HuH-7.5 (cell line): ENCODE results near the gene TMEM134.

ENCODE experiments used
- DNase-seq: peaks from one replicate; pipeline ENCODE4 v3.0.0; 2011; ENCODE audit warnings: low spot score

Gene TMEM134

GRCh38 chr11:67458266-67458665, 10.8 kb downstream of the TMEM134 start:
- DNase-seq = no peak

DNA sequence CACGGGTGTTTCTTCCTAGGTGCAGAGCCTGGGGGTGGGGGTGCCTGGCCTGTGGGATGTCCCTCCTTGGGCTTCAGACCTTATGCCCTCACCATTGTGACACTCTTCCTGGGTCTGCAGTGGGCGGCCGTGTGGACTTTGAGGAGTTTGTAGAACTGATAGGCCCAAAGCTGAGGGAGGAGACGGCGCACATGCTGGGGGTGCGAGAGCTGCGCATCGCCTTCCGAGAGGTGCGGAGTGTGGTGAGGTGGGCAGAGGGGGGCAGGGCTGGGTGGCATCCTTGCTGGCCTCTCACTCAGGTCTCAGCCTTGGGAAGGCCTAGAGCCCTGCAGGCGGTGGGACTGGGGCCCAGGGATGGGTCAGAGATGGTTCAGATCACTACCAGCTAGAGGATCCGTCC, 11.6 kb downstream of the TMEM134 start:
- DNase-seq = no peak

- no peak for DNase-seq
These were observed 12.9 kb downstream of the TMEM134 start for GRCh38 chr11:67456068-67456705.

DNA sequence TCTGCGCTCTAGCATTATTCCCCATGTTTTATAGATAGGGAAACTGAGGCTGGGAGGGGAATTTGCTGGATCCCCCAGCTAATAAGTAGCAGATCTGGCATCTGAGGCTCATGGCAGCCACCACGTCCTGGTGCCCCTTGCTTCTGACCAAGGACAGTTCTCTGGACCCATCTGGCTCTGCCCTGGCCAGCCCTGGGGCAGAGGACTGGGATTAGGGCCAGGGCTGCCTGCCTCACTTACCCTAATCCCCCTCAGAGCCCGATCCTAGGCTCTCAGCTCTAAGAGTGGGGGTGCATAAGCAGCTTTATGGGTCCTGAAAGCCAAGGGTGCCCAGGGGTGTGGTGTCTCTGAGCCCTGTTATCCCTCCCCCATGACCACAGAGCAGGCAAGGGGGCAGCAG, 14.0 kb downstream of the TMEM134 start, which contains the start of gene CABP4:
Gene CABP4, plus strand, starts transcription at position 301 of the 400 bp plus-strand sequence. Its CDS starts 70 bp downstream, at position 371.
- DNase-seq = no peak

DNA sequence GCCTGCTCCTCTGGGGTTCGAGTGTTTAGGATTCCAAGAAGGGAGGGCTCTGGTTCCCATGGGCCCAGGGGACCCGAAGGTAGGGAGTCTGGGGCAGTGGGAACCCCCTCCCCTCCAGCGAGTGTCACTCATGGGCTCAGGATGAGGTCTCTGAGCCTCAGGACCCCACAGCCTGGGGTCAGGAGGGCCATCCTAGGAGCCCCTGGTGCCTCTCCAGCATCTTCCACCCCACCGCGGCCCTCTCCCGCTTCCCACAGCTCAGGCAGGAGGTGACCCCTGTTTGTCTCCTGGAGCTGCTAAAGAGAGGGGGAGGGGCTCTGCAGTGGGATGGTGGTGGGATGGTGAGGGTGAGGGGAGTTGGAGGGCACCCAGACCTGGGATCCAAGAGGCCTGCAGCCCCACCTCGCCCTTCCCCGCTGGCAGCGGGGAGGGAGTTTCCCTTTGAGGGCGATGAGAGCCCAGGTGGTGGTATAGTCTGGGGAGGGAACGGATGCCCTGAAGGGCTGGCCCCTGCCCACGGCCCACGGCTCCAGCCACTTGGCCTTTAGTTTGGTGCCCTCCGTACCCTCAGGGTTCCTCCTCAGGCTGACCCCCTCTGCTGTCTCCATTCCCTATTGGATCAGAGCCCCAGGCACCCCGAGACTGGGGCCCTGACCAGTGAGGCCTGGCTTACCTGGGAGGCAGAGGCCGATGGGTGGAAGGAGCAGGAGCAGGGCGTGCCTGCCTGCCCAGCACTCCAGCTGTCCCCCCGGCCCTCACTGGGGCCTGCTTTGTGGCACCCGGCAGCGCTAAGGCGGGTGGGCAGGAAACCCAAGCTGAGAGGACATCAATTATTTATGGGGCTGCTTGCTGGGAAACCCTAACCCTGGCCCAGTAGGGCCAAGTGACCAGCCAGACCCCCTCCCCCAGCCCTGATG, 15.0 kb downstream of the TMEM134 start:
- DNase-seq = no peak

DNA sequence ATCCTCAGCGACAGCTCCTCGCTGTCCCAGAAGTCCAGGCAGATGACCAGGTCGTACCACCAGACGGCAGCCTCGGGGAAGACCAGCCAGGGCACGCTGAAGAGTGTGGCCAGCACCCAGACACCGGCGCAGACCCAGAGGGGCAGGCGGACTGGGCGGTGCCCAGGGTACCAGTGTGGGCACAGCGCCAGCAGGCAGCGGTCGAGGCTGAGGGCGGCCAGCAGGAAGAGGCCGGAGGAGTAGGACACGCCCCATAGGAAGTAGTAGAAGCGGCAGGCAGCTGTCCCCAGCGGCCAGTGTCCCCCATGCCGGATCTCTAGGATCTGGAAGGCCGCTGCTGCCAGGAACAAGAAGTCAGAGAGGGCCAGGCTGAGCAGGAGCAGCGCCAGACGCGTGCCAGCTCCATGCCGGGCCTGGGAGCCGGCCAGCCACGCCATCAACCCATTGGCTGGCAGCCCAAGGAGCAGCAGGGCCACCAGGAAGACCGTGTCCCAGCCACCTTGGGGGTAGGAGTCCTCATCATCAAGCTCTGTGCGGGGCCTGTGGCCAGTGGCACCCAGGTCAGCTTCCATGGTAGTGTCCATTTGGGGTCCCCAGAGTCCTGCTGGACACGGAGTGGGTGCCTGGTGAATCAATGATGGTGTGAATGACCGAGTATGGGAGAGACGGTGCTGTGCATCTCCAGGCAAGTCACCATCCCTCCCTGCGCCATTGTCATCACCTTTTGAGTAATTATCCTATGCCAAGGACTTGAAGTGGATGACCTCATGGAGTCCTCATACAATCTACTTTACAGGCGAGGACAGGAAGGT, 16.7 kb downstream of the TMEM134 start, which contains the start of gene GPR152:
Gene GPR152, minus strand, starts transcription at position 589 of the 812 bp plus-strand sequence. Its CDS starts 5 bp downstream, at position 584.
- no peak for DNase-seq

DNA sequence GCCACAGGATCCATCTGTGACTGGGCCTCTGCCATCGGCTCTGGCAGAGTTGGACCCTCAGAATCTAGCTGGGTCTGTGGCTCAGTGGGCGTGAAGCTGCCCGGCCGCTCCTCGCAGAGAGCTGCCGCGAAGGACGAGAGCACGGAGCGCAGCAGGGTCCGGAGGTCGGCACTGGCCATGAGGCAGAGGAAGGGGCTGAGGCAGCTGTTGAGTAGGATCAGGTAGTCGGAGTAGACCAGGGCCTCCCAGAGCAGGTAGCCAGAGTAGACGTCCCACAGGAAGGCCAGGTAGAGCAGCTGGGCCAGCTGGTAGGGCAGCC, 17.4 kb downstream of the TMEM134 start:
- no peak for DNase-seq

DNA sequence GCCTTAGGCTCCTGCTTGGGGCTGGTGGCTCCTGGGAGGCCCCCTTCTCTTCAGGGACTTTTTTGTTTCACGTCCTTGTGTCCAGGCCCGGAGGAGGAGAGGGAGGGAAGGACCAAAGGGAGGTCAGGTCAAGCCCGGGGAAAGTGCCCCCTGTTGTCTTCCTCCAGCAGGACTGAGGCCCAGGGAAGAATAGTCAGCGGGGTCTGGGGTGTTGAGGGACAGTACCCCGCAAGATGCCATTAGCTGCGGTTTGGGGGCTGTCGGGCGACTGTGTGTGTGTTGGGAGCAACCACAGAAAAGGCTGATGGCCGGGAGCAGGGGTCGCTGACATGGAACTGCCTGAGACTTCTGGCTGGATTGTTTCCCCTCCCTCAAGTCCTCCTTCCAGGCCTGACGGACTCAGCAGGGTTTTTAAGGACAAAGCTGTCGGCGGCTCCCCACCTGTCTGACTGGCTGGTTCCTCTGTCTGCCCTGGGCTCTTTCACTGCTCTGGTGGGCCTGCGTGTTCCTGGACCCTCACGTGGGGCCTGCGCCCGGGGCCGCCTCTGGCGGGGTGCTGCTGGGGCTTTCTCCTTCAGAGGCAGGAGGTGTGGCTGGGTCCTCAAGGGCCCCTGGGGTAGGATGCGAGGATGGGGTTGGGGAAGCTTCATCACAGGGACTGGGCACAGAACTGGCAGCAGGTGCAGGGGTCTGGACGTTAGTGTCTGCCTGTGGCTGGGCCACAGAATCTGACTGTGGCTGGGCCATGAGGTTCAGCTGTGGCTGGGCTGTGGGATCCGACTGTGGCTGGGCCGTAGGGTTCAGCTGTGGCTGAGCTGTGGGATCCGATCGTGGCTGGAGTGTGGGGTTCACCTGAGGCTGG, 18.0 kb downstream of the TMEM134 start:
- no peak for DNase-seq

GRCh38 chr11:67449116-67449844, 19.8 kb downstream of the TMEM134 start:
- no peak for DNase-seq

DNA sequence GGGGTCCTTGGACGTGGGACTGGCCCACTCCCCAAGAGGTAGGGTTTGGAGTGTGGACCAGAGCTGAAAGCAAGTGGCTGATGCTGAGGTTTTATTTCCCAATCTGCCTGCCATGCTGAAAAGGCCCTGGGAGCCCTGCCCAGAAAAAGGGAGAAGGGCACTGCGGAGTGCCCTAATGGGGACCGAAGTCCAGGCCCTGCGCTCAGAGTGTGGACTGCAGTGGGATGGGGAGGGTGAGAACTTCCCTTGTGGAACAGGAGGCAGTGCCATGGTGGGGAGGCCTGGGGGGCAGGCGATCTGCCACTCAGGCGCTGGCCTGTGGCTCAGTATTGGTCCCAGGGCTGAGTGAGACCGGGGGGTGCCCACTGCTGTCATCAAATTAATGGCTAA, 20.8 kb downstream of the TMEM134 start:
- no peak for DNase-seq

- no peak for DNase-seq
These were observed 23.5 kb downstream of the TMEM134 start for GRCh38 chr11:67445515-67445914.

GRCh38 chr11:67442504-67443404, 26.3 kb downstream of the TMEM134 start:
- DNase-seq = no peak

DNA sequence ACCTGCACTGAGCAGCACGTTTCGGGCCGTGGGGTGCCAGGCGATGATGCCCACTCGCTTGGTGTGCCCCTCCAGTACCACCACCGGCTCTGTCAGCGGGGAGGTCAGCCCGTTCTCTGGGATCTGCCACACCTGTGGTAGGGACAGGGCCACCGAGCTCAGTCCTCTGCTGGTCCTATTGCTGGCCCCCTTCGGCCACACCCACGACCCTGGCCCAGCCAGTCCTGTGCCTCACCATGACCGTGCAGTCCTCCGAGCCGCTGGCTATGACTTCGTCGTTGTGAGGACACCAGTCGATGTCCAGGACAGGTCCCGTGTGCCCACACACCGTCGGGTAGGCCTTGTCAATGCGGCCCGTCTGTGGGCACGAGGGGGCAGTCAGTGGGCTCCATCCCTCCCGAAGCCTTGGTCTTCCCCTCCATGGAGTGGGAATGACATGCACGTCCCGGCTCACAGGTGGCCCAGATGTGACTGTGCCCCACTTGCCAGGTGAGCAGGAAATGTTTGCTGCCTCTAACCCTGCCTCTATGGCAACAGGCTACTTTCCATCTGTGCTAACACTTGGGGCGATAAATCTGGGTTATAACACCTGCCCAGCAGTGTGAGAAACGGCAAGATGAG, 27.2 kb downstream of the TMEM134 start:
- no peak for DNase-seq

- DNase-seq = no peak
These were observed 27.9 kb downstream of the TMEM134 start for GRCh38 chr11:67441098-67441563.

DNA sequence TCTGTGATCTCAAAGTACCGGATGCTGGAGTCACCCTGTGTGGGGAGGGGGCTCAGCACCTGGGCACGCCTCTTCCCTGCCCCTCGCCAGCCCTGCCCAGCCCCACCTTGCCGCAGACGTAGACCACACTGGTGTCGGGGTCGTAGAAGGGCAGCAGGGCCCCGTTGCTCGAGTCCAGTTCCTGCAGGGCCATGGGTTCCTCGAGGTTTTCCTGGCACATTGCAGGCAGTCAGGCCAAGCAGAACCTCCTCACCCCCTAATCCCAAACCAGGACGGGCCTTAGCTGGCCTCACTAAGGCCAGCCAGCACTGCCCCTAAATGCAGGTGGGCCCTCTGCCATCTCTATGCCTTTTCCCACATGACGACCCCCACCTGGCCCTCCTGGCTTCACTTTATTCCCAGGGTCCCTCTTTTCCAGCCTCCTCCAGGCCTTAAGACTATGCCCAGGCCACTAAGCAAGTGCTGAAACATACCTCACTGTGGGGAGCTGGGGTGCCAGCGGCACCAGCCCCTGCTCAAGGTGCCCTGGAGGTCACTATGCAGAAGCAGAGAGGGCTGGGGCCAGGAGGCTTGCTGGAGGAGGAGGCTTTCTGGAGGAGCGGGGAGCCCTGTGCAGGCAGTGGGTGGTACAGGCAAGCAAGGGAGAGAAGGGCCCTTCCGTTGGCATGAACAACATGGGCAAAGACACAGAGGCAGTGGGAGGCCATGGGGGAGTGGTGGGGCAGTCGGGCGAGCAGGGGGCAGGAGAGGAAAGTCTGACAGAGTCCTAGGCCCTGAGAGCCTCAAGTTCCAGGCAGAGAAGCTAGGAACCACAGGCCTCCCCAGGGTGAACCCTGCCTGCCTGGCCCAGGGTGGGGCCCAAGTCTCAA, 28.6 kb downstream of the TMEM134 start:
- DNase-seq = no peak

- peak; percentile 92 for DNase-seq
These were observed 29.5 kb downstream of the TMEM134 start for GRCh38 chr11:67439321-67440228.
